T-cell (primary cell): ENCODE results near the gene DLG2. TPM values are rescaled to one million over a fixed set of nuclear protein-coding genes. Genes with fewer than 3 reads are reported as not detected.

Experiments used
- ATAC-seq, 4 experiments: fragments of 200-7000 bp in 3 of 4; fragments of 150-1000 bp in 1 of 4; cut with Tn5 transposase; replicated peaks in 1 of 4; 1 replicate in 3 of 4; 2 replicates in 1 of 4; pipeline ENCODE4 v1.10.0; 2021; ENCODE audit warnings: moderate library complexity in 3 of 4, mild to moderate bottlenecking in 2 of 4, moderate number of reproducible peaks in 1 of 4
- CTCF ChIA-PET, 2 donors: fragments of 300-600 bp; sonication (Branson Sonifier 250); formaldehyde crosslinking; loops; one replicate each; lab custom pipeline; 2022; ENCODE audit warnings: antibody characterized with exemption in 2 of 2; lab: Charles Lee
- POLR2A ChIA-PET, 2 donors: fragments of 300-600 bp; sonication (Branson Sonifier 250); formaldehyde crosslinking; loops; one replicate each; lab custom pipeline; 2022; ENCODE audit warnings: antibody characterized with exemption in 2 of 2; lab: Charles Lee
- DNase-seq, 35 experiments: peaks; one replicate each; pipeline versions ENCODE4 v3.0.0 to v3.0.0-alpha.2; 2013 to 2023
- H3K27ac ChIP-seq: one replicate; pipeline ENCODE4 v1.5.1; 2013; ENCODE audit warnings: low read length
- H3K27me3 ChIP-seq, 2 experiments: replicated peaks in 1 of 2; 1 replicate in 1 of 2; 2 replicates in 1 of 2; pipeline versions ENCODE4 v1.6.1 to v1.7.0; 2013; ENCODE audit warnings: low read length in 1 of 2, mixed read lengths in 1 of 2; ENCODE audit not compliant: control insufficient read depth in 2 of 2, insufficient read depth in 2 of 2; ENCODE audit errors: extremely low read depth in 1 of 2
- H3K36me3 ChIP-seq, 2 donors: 1 replicate in 1 of 2; 2 replicates in 1 of 2; pipeline versions ENCODE4 v1.6.1 to v1.7.0; 2013; ENCODE audit warnings: low read length in 1 of 2; ENCODE audit not compliant: control insufficient read depth in 2 of 2, insufficient read depth in 1 of 2; ENCODE audit errors: extremely low read depth in 1 of 2
- H3K4me1 ChIP-seq, 2 experiments: 1 replicate in 1 of 2; 2 replicates in 1 of 2; pipeline versions ENCODE4 v1.6.1 to v1.7.0; 2013; ENCODE audit warnings: low read length in 2 of 2, mixed read lengths in 1 of 2; ENCODE audit not compliant: insufficient read depth in 2 of 2, control insufficient read depth in 1 of 2; ENCODE audit errors: extremely low read depth in 1 of 2
- H3K4me3 ChIP-seq, 2 donors: 1 replicate in 1 of 2; 2 replicates in 1 of 2; pipeline versions ENCODE4 v1.5.1 to v1.7.0; 2013; ENCODE audit warnings: mild to moderate bottlenecking in 2 of 2, low read length in 1 of 2, moderate library complexity in 1 of 2; ENCODE audit not compliant: control insufficient read depth in 1 of 2; ENCODE audit errors: extremely low read depth in 1 of 2
- H3K9me3 ChIP-seq: 2 replicates; pipeline ENCODE4 v1.7.0; 2013
- H3K27ac Mint-ChIP-seq, 2 donors: one replicate each; pipeline ENCODE4 v1.8.0; 2020 to 2021; ENCODE audit warnings: mild to moderate bottlenecking in 2 of 2, mixed read lengths in 2 of 2
- H3K27me3 Mint-ChIP-seq, 2 donors: one replicate each; pipeline ENCODE4 v1.8.0; 2021 to 2022; ENCODE audit warnings: mixed read lengths in 2 of 2
- H3K36me3 Mint-ChIP-seq: one replicate; pipeline ENCODE4 v1.8.0; 2021; ENCODE audit warnings: mixed read lengths
- H3K4me1 Mint-ChIP-seq, 3 donors: one replicate each; pipeline ENCODE4 v1.8.0; 2020 to 2022; ENCODE audit warnings: mixed read lengths in 3 of 3, mild to moderate bottlenecking in 1 of 3
- H3K4me3 Mint-ChIP-seq, 3 donors: one replicate each; pipeline ENCODE4 v1.8.0; 2020 to 2022; ENCODE audit warnings: mild to moderate bottlenecking in 3 of 3, mixed read lengths in 3 of 3, moderate library complexity in 3 of 3
- H3K9me3 Mint-ChIP-seq, 3 donors: one replicate each; pipeline ENCODE4 v1.8.0; 2020 to 2022; ENCODE audit warnings: mixed read lengths in 3 of 3
- WGBS: methylation state at CpG from one replicate; pipeline ENCODE4 v1.1.5; 2013; ENCODE audit warnings: missing lambda C conversion rate; ENCODE audit not compliant: insufficient coverage; 5-methylcytosine and 5-hydroxymethylcytosine counted together
- total RNA-seq, 35 experiments: library from RNA in 6 of 35; stranded (reverse) in 6 of 35; fragments of 120-200 nt in 1 of 35; gene quantifications; one replicate each; pipeline versions ENCODE4 v1.2.1 to v1.2.4 and lab custom pipeline; 2013 to 2026

DLG2 gene
- total RNA-seq, 5 donors from 2014 or later (not counting 1 experiment from before 2014, with no cell fraction given): 2.3 to 4.1 (median 2.9) TPM

- no peaks in the 10 kb centered on the region for H3K9me3 Mint-ChIP-seq
- Histone ChIP-seq H3K4me1 (no peaks in the 10 kb centered on the region), H3K4me3 (no peak overlapping the region), H3K36me3 (no peaks in the 10 kb centered on the region), H3K27me3 (no peaks in the 10 kb centered on the region), H3K27ac (no peak overlapping the region), H3K9me3 (no peaks in the 10 kb centered on the region)
- POLR2A ChIA-PET: no interaction called here
- no peak overlapping the region for H3K27ac Mint-ChIP-seq
- DNase-seq: no peak
- H3K4me3 Mint-ChIP-seq: no peak overlapping the region
- ATAC-seq: no peak
- no peaks in the 10 kb centered on the region for H3K4me1 Mint-ChIP-seq
- no peaks in the 10 kb centered on the region for H3K36me3 Mint-ChIP-seq
- CTCF ChIA-PET: interaction anchor here in 1 of 2 donors (0.6 kb wide), 1 partner anchor 209 kb away, joined by 3 read pairs; no protein-coding TSS in a partner anchor
- peaks cover 5 to 11% of the 10 kb centered on the region in 2 donors for H3K27me3 Mint-ChIP-seq
These were observed 1791.1 kb downstream of the DLG2 start for GRCh38 chr11:83836065-83836464.

GRCh38 chr11:83835423-83835822, 1791.7 kb downstream of the DLG2 start:
- H3K9me3 ChIP-seq: no peaks in the 10 kb centered on the region
- Mint-ChIP-seq H3K4me3 (no peak overlapping the region), H3K4me1 (no peaks in the 10 kb centered on the region), H3K27me3 (peaks cover 5 to 8% of the 10 kb centered on the region in 2 donors), H3K27ac (no peak overlapping the region), H3K36me3 (no peaks in the 10 kb centered on the region), H3K9me3 (no peaks in the 10 kb centered on the region)
- ATAC-seq (no peak), DNase-seq (no peak)
- ChIA-PET POLR2A (no interaction called here), CTCF (no interaction called here)
- WGBS: 50% methylated on average over 1 of the region's 1 CpG
- no peak overlapping the region for H3K4me3 ChIP-seq
- H3K36me3 ChIP-seq: no peaks in the 10 kb centered on the region
- no peak overlapping the region for H3K27ac ChIP-seq
- no peaks in the 10 kb centered on the region for H3K4me1 ChIP-seq
- no peaks in the 10 kb centered on the region for H3K27me3 ChIP-seq

- no peak overlapping the region for H3K27ac Mint-ChIP-seq
- Histone ChIP-seq H3K4me3 (no peak overlapping the region), H3K27me3 (no peaks in the 10 kb centered on the region), H3K27ac (no peak overlapping the region), H3K4me1 (no peaks in the 10 kb centered on the region), H3K9me3 (no peaks in the 10 kb centered on the region), H3K36me3 (no peaks in the 10 kb centered on the region)
- no peaks in the 10 kb centered on the region for H3K36me3 Mint-ChIP-seq
- no peaks in the 10 kb centered on the region for H3K4me1 Mint-ChIP-seq
- CTCF ChIA-PET: no interaction called here
- DNase-seq: no peak
- POLR2A ChIA-PET: no interaction called here
- H3K9me3 Mint-ChIP-seq: no peaks in the 10 kb centered on the region
- ATAC-seq: no peak
- H3K4me3 Mint-ChIP-seq: no peak overlapping the region
- H3K27me3 Mint-ChIP-seq: peaks cover 0 to 3% of the 10 kb centered on the region in 2 donors
These were observed 1795.2 kb downstream of the DLG2 start for GRCh38 chr11:83831929-83832328.

- POLR2A ChIA-PET: no interaction called here
- no peak overlapping the region for H3K27ac ChIP-seq
- Mint-ChIP-seq H3K4me1 (no peaks in the 10 kb centered on the region), H3K36me3 (no peaks in the 10 kb centered on the region), H3K27ac (no peak overlapping the region), H3K9me3 (no peaks in the 10 kb centered on the region), H3K4me3 (no peak overlapping the region), H3K27me3 (peaks cover 0 to 3% of the 10 kb centered on the region in 2 donors)
- WGBS: no CpG with 5 or more reads among the region's 5 CpGs
- peak in 1 of 35 experiments; percentile 1 for DNase-seq
- ATAC-seq: no peak
- H3K36me3 ChIP-seq: no peaks in the 10 kb centered on the region
- no peak overlapping the region for H3K4me3 ChIP-seq
- H3K9me3 ChIP-seq: no peaks in the 10 kb centered on the region
- CTCF ChIA-PET: interaction anchor here in 1 of 2 donors (0.5 to 0.6 kb wide), 2 partner anchors 368 to 955 kb away, joined by 4 read pairs; no protein-coding TSS in a partner anchor
- H3K27me3 ChIP-seq: no peaks in the 10 kb centered on the region
- H3K4me1 ChIP-seq: no peaks in the 10 kb centered on the region
These were observed 1799.1 kb downstream of the DLG2 start for GRCh38 chr11:83827940-83828554.

- ChIA-PET CTCF (interaction anchor here in 1 of 2 donors (0.5 to 0.6 kb wide), 2 partner anchors 367 to 955 kb away, joined by 4 read pairs; no protein-coding TSS in a partner anchor), POLR2A (no interaction called here)
- no peak overlapping the region for H3K27ac Mint-ChIP-seq
- H3K9me3 Mint-ChIP-seq: no peaks in the 10 kb centered on the region
- H3K36me3 Mint-ChIP-seq: no peaks in the 10 kb centered on the region
- ATAC-seq: no peak
- DNase-seq: no peak
- no peaks in the 10 kb centered on the region for H3K36me3 ChIP-seq
- no peak overlapping the region for H3K27ac ChIP-seq
- WGBS: no CpG with 5 or more reads among the region's 3 CpGs
- no peaks in the 10 kb centered on the region for H3K27me3 ChIP-seq
- no peak overlapping the region for H3K4me3 ChIP-seq
- H3K4me1 Mint-ChIP-seq: no peaks in the 10 kb centered on the region
- no peaks in the 10 kb centered on the region for H3K4me1 ChIP-seq
- no peaks in the 10 kb centered on the region for H3K9me3 ChIP-seq
- H3K27me3 Mint-ChIP-seq: peaks cover 0 to 3% of the 10 kb centered on the region in 2 donors
- no peak overlapping the region for H3K4me3 Mint-ChIP-seq
These were observed 1799.6 kb downstream of the DLG2 start for GRCh38 chr11:83827520-83827919.

GRCh38 chr11:83826078-83826477, 1801.1 kb downstream of the DLG2 start:
- ChIA-PET CTCF (no interaction called here), POLR2A (interaction anchor here in 1 of 2 donors (0.6 kb wide), 1 partner anchor 332 kb away, joined by 3 read pairs; no protein-coding TSS in a partner anchor)
- no peaks in the 10 kb centered on the region for H3K4me1 ChIP-seq
- H3K4me1 Mint-ChIP-seq: no peaks in the 10 kb centered on the region
- no peak overlapping the region for H3K27ac Mint-ChIP-seq
- H3K9me3 Mint-ChIP-seq: no peaks in the 10 kb centered on the region
- H3K9me3 ChIP-seq: no peaks in the 10 kb centered on the region
- no peak overlapping the region for H3K27ac ChIP-seq
- H3K36me3 ChIP-seq: no peaks in the 10 kb centered on the region
- no peak overlapping the region for H3K4me3 Mint-ChIP-seq
- H3K27me3 Mint-ChIP-seq: peaks cover 0 to 10% of the 10 kb centered on the region in 2 donors
- H3K27me3 ChIP-seq: no peaks in the 10 kb centered on the region
- H3K4me3 ChIP-seq: no peak overlapping the region
- no peak for DNase-seq
- H3K36me3 Mint-ChIP-seq: no peaks in the 10 kb centered on the region
- ATAC-seq: no peak
